ENCODE measurements around the gene TNFRSF17. TPM values are rescaled to one million over a fixed set of nuclear protein-coding genes. Genes with fewer than 3 reads are reported as not detected.

TNFRSF17 gene
- 0.11 TPM in 1 of 2 replicates, not detected in the other for total RNA-seq (2014; rRNA removed; shearing (Covaris generic))

GRCh38 chr16:11964761-11965551, at the start of gene TNFRSF17:
TNFRSF17 (plus strand) TSS chr16:11965210; CDS start chr16:11965325, 115 bp downstream.

GRCh38 chr16:11915644-11916523, 49.1 kb upstream of the TNFRSF17 start, which contains the start of gene GSPT1:
GSPT1 (minus strand) TSS chr16:11915956; CDS start chr16:11915720, 236 bp downstream.

GRCh38 chr16:11941945-11942344, 23.1 kb upstream of the TNFRSF17 start, which contains the start of gene NPIPB2:
NPIPB2 (minus strand) TSS chr16:11942045; CDS start chr16:11942045, 0 bp downstream.

Small RNA genes within 50 kb of the gene (small RNA-seq; reads per million reads assigned to genes)
- gene AC007216.5 (not detected), gene UBL5P4 (not detected)

Other genes with a start within 250 kb of the TNFRSF17 start
- 31.4 and 32.1 TPM in 2 replicates for gene TXNDC11, start 222.4 kb upstream of the TNFRSF17 start, total RNA-seq (2014; rRNA removed; shearing (Covaris generic))
- gene ZC3H7A, start 168.0 kb upstream of the TNFRSF17 start, total RNA-seq (2014; rRNA removed; shearing (Covaris generic)): 82.1 and 88.6 TPM in 2 replicates
- 315 and 433 TPM in 2 replicates for gene RSL1D1, start 113.7 kb upstream of the TNFRSF17 start, total RNA-seq (2014; rRNA removed; shearing (Covaris generic))
- 69.9 and 91.9 TPM in 2 replicates for gene GSPT1, start 49.3 kb upstream of the TNFRSF17 start, total RNA-seq (2014; rRNA removed; shearing (Covaris generic))
- gene NPIPB2, start 23.2 kb upstream of the TNFRSF17 start, total RNA-seq (2014; rRNA removed; shearing (Covaris generic)): 1.7 TPM in 2 replicates
- 8.3 and 10.3 TPM in 2 replicates for gene SNX29, start 11.5 kb downstream of the TNFRSF17 start, total RNA-seq (2014; rRNA removed; shearing (Covaris generic))